ENCODE results near the gene CELA3A.

DNA sequence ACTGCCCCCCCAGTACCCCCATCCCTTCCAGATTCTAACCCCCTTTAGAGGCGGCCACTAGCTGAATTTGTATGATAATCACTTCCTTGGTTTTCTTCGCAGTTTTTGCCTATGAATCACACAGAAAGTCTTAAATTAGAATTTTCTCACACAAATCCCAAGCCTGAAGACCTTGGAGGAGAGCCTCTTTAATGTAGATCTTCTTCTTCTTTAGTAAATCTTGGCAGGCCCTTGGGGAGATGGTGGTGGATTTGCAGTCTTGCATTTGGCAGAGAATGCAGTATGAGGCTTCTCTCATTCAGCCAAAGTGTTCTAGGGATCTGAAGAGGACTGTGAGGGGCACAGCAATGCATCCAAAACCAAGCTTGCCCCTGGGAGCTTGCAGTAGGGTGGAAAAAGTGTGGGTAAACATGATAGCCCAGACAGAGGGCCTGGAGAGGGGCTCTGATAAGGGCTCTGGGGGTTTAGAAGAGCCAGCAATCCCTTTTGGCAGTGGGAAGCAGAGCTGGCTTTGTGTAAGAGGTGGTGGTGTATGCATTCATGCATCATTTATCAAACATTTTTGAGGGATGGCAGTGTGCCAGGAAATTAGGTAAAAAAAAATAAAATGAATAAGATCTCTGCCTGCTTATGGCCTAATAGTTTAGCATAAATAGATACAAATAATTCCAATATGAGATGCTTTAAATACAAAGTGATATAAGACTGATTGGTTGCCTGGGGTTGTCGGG is 43.4 kb downstream of the CELA3A start:
- TF ChIP-seq POLR2AphosphoS5 (IDR thresholded peaks at IDR 0.05; ENCODE audit: low read depth, low read length) (no peak), TAF1 (IDR thresholded peaks at IDR 0.05; ENCODE audit: borderline replicate concordance, insufficient read depth, low read length) (no peak), SIN3A (IDR thresholded peaks at IDR 0.05; ENCODE audit: borderline replicate concordance, insufficient read depth, low read length) (no peak)
- TF ChIP-seq, protein P1, sequence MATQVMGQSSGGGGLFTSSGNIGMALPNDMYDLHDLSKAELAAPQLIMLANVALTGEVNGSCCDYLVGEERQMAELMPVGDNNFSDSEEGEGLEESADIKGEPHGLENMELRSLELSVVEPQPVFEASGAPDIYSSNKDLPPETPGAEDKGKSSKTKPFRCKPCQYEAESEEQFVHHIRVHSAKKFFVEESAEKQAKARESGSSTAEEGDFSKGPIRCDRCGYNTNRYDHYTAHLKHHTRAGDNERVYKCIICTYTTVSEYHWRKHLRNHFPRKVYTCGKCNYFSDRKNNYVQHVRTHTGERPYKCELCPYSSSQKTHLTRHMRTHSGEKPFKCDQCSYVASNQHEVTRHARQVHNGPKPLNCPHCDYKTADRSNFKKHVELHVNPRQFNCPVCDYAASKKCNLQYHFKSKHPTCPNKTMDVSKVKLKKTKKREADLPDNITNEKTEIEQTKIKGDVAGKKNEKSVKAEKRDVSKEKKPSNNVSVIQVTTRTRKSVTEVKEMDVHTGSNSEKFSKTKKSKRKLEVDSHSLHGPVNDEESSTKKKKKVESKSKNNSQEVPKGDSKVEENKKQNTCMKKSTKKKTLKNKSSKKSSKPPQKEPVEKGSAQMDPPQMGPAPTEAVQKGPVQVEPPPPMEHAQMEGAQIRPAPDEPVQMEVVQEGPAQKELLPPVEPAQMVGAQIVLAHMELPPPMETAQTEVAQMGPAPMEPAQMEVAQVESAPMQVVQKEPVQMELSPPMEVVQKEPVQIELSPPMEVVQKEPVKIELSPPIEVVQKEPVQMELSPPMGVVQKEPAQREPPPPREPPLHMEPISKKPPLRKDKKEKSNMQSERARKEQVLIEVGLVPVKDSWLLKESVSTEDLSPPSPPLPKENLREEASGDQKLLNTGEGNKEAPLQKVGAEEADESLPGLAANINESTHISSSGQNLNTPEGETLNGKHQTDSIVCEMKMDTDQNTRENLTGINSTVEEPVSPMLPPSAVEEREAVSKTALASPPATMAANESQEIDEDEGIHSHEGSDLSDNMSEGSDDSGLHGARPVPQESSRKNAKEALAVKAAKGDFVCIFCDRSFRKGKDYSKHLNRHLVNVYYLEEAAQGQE (IDR thresholded peaks at IDR 0.05; ENCODE audit: insufficient read depth in 1 of 2, low read depth in 2 of 2, low read length in 2 of 2): no peak
